K562 (cell line): ENCODE data around the gene MYO10. TPM values are rescaled to one million over a fixed set of nuclear protein-coding genes. Genes with fewer than 3 reads are reported as not detected.

ENCODE experiments used
- ATAC-seq: fragments of 200-7000 bp; cut with Tn5 transposase; 3 replicates; pipeline ENCODE4 v1.9.1; 2020; ENCODE audit warnings: moderate library complexity
- BruUV-seq: library from RNA; stranded (reverse); fragments of 400-500 nt; replicated peaks from 2 replicates; lab custom pipeline; 2021; lab: Mats Ljungman, UMichigan
- CTCF ChIA-PET: fragments of 300-600 bp; formaldehyde crosslinking; extraction: SDS; loops from one replicate; lab custom pipeline; 2021; ENCODE audit warnings: low intra/inter-chr PET ratio; lab: Yijun Ruan, JAX
- POLR2A ChIA-PET: fragments of 300-600, 350-650 bp; sonication (Branson Sonifier 250); formaldehyde crosslinking; extraction: SDS; loops from one replicate; lab custom pipeline; 2021; ENCODE audit warnings: antibody characterized with exemption, inconsistent platforms; lab: Yijun Ruan, JAX
- DNase-seq, 4 experiments: peaks; one replicate each; pipeline versions ENCODE4 v3.0.0 to v3.0.0-alpha.2; 2011 to 2018; ENCODE audit warnings: low spot score in 3 of 4, mixed read lengths in 3 of 4; ENCODE audit errors: extremely low read depth in 1 of 4
- FAIRE-seq: peaks from 2 replicates; lab custom pipeline; 2011; peaks lifted over from hg19 to GRCh38; lab: Jason Lieb, UNC
- H2AFZ ChIP-seq: 2 replicates; pipeline ENCODE4 v1.6.0; 2011; ENCODE audit warnings: low read depth, low read length, control low read depth, inconsistent platforms
- H3K27ac ChIP-seq: fragments of 200-600 bp; 3 replicates; pipeline ENCODE4 v1.8.0; 2011; ENCODE audit warnings: low read depth, mild to moderate bottlenecking, control low read depth, inconsistent platforms, low read length, moderate library complexity, mixed read lengths; ENCODE audit errors: extremely low read depth
- H3K27me3 ChIP-seq, 2 experiments: fragments of 300-600 bp in 1 of 2; 2 replicates in 1 of 2; 3 replicates in 1 of 2; pipeline versions ENCODE4 v1.6.0 to v1.8.0; 2011; ENCODE audit warnings: inconsistent platforms in 2 of 2, low read length in 2 of 2, mild to moderate bottlenecking in 1 of 2, mixed read lengths in 1 of 2, moderate library complexity in 1 of 2; ENCODE audit not compliant: control insufficient read depth in 2 of 2, insufficient read depth in 2 of 2
- H3K36me3 ChIP-seq: fragments of 300-600 bp; 3 replicates; pipeline ENCODE4 v1.8.0; 2011; ENCODE audit warnings: mild to moderate bottlenecking, low read length, inconsistent platforms; ENCODE audit not compliant: control insufficient read depth, insufficient read depth
- H3K4me1 ChIP-seq, 2 experiments: fragments of 200-600 bp in 1 of 2; replicated peaks in 1 of 2; 2 replicates in 1 of 2; 3 replicates in 1 of 2; pipeline versions ENCODE4 v1.5.1 to v1.8.0; 2011; ENCODE audit warnings: inconsistent platforms in 2 of 2, low read length in 2 of 2, mild to moderate bottlenecking in 1 of 2, mixed read lengths in 1 of 2, moderate library complexity in 1 of 2; ENCODE audit not compliant: control insufficient read depth in 2 of 2, insufficient read depth in 2 of 2
- H3K4me2 ChIP-seq: 2 replicates; pipeline ENCODE4 v1.6.1; 2011; ENCODE audit warnings: low read length, control low read depth, inconsistent platforms, mixed read lengths; ENCODE audit not compliant: insufficient read depth
- H3K4me3 ChIP-seq: fragments of 200-600 bp; sonication (generic), shearing (Covaris generic); 2 replicates; pipeline ENCODE4 v1.5.1; 2016; ENCODE audit warnings: control low read depth, inconsistent platforms
- H3K79me2 ChIP-seq: fragments of 200-600 bp; 3 replicates; pipeline ENCODE4 v1.8.0; 2011; ENCODE audit warnings: low read length, inconsistent platforms; ENCODE audit not compliant: control insufficient read depth, insufficient read depth
- H3K9ac ChIP-seq, 2 experiments: 2 replicates each; pipeline versions ENCODE4 v1.6.0 to v1.6.1; 2011; ENCODE audit warnings: low read depth in 2 of 2, low read length in 2 of 2, control low read depth in 1 of 2, inconsistent platforms in 1 of 2, mild to moderate bottlenecking in 1 of 2, mixed read lengths in 1 of 2; ENCODE audit not compliant: insufficient read depth in 1 of 2
- H3K9me1 ChIP-seq: one replicate; pipeline ENCODE4 v1.6.0; 2011; ENCODE audit warnings: inconsistent platforms, mild to moderate bottlenecking, low read length, moderate library complexity; ENCODE audit not compliant: control insufficient read depth, insufficient read depth
- H3K9me3 ChIP-seq: replicated peaks from 2 replicates; pipeline ENCODE4 v1.5.1; 2011; ENCODE audit warnings: low read depth, low read length, inconsistent platforms; ENCODE audit not compliant: control insufficient read depth, insufficient read depth
- H4K20me1 ChIP-seq: replicated peaks from 2 replicates; pipeline ENCODE4 v1.6.1; 2011; ENCODE audit warnings: low read length, inconsistent platforms, mixed read lengths; ENCODE audit not compliant: control insufficient read depth, insufficient read depth
- TCFL5 ChIP-seq: fragments of 250-450 bp; sonication (Bioruptor Pico); conservative IDR thresholded peaks from 2 replicates; pipeline ENCODE4 v1.6.1; 2021; ENCODE audit warnings: mild to moderate bottlenecking, moderate library complexity, matching md5 sums
- WGBS: fragments of 100-300 bp; shearing (Covaris generic); methylation state at CpG from one replicate; pipeline ENCODE4 v1.1.6; 2016; ENCODE audit warnings: low coverage, mixed read lengths; ENCODE audit not compliant: insufficient coverage; ENCODE audit errors: missing lambda C conversion rate; 5-methylcytosine and 5-hydroxymethylcytosine counted together
- in situ Hi-C: fragments of 300-500 bp; cut with MboI; formaldehyde crosslinking; loops from 4 replicates; pipeline ENCODE4 v1.15.0; 2018; ENCODE audit warnings: inconsistent platforms, mixed read lengths
- intact Hi-C: fragments of 100-400 bp; cut with micrococcal nuclease; formaldehyde crosslinking; loops from 2 replicates; pipeline ENCODE4 v1.14.2; 2022
- polyA plus RNA-seq, 8 experiments: library from polyadenylated mRNA; depleted of rRNA in 4 of 8; stranded (reverse) in 5 of 8; unstranded in 3 of 8; fragments of >200 nt; fragmentation: Nextera tagmentation in 2 of 8; fragmentation: Illumina TruSeq in 1 of 8; extraction: Ambion mirVana in 2 of 8; extraction: Trizol in 1 of 8; gene quantifications; 2 replicates each; pipeline versions ENCODE4 v1.2.1 to v1.2.3, GENCODE V29; 2011 to 2014; ENCODE audit warnings: inconsistent platforms in 1 of 8, missing spikeins in 1 of 8
- total RNA-seq, 7 experiments: library from RNA; depleted of rRNA in 6 of 7; stranded (reverse); fragments of >200 nt in 6 of 7; fragmentation: Illumina TruSeq in 2 of 7; extraction: Trizol in 2 of 7; gene quantifications; 2 replicates each; pipeline versions ENCODE4 v1.2.1 to v1.2.3, GENCODE V29; 2011 to 2021; ENCODE audit warnings: low replicate concordance in 1 of 7
- TF ChIP-seq, protein P1 (sequence below), 2 experiments: fragments of 450-650 bp in 1 of 2; sonication (generic) in 1 of 2; formaldehyde crosslinking in 1 of 2; IDR thresholded peaks; 2 replicates each; pipeline versions ENCODE4 v1.7.1 to v1.9.0; 2016 to 2022; ENCODE audit warnings: inconsistent platforms in 1 of 2, mild to moderate bottlenecking in 1 of 2, missing genetic modification reagents in 1 of 2

Gene MYO10
- total and polyA plus RNA-seq, 9 of the 15 experiments (the other 6 are each of a cell fraction or from before 2014, with no cell fraction given): 0.04 to 0.24 TPM; not detected in 7

- Histone ChIP-seq H3K27me3 (peaks cover 19 to 34% of the 10 kb centered on the region in 2 experiments; a peak in 3 of 5 replicates), H3K79me2 (no peaks in the 10 kb centered on the region), H3K4me1 (no peaks in the 10 kb centered on the region), H3K9me3 (no peaks in the 10 kb centered on the region), H3K27ac (no peak overlapping the region), H3K36me3 (no peaks in the 10 kb centered on the region), H2AFZ (no peak overlapping the region), H3K4me3 (no peak overlapping the region), H3K9me1 (no peaks in the 10 kb centered on the region)
- intact Hi-C loops: no loop called here
- ChIA-PET CTCF (no interaction called here), POLR2A (no interaction called here)
- no peak for DNase-seq
- no peak for FAIRE-seq
- WGBS: 1% methylated on average over 12 of the region's 12 CpGs
- TF ChIP-seq, protein P1, sequence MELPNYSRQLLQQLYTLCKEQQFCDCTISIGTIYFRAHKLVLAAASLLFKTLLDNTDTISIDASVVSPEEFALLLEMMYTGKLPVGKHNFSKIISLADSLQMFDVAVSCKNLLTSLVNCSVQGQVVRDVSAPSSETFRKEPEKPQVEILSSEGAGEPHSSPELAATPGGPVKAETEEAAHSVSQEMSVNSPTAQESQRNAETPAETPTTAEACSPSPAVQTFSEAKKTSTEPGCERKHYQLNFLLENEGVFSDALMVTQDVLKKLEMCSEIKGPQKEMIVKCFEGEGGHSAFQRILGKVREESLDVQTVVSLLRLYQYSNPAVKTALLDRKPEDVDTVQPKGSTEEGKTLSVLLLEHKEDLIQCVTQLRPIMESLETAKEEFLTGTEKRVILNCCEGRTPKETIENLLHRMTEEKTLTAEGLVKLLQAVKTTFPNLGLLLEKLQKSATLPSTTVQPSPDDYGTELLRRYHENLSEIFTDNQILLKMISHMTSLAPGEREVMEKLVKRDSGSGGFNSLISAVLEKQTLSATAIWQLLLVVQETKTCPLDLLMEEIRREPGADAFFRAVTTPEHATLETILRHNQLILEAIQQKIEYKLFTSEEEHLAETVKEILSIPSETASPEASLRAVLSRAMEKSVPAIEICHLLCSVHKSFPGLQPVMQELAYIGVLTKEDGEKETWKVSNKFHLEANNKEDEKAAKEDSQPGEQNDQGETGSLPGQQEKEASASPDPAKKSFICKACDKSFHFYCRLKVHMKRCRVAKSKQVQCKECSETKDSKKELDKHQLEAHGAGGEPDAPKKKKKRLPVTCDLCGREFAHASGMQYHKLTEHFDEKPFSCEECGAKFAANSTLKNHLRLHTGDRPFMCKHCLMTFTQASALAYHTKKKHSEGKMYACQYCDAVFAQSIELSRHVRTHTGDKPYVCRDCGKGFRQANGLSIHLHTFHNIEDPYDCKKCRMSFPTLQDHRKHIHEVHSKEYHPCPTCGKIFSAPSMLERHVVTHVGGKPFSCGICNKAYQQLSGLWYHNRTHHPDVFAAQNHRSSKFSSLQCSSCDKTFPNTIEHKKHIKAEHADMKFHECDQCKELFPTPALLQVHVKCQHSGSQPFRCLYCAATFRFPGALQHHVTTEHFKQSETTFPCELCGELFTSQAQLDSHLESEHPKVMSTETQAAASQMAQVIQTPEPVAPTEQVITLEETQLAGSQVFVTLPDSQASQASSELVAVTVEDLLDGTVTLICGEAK (IDR thresholded peaks at IDR 0.05): peak; percentile 83
- TF ChIP-seq, protein P1 (CRISPR knock-in tag; IDR thresholded peaks at IDR 0.05): no peak
- no peak for TF ChIP-seq TCFL5
- TF ChIP-seq, all 486 proteins: peak for 1
- no peak for ATAC-seq
- no peak overlapping the region for H3K4me2 ChIP-seq
- H4K20me1 ChIP-seq: no peaks in the 10 kb centered on the region
- in situ Hi-C loops: loop anchor here (25.0 kb wide), 1 partner anchor 1530 kb away; no protein-coding TSS in a partner anchor
- no peak overlapping the region for H3K9ac ChIP-seq
- no TSS peak for BruUV-seq
Observed at GRCh38 chr5:16781828-16782626, 154.1 kb downstream of the MYO10 start.
